NB4 (cell line): ENCODE results near the gene KATNIP.

Experiments
- CTCF ChIP-seq: IDR thresholded peaks from one replicate; pipeline ENCODE4 v1.5.1; 2012; ENCODE audit warnings: low read depth, low read length
- POLR2A ChIP-seq: IDR thresholded peaks from 2 replicates; pipeline ENCODE4 v1.6.1; 2011; ENCODE audit warnings: mild to moderate bottlenecking; ENCODE audit not compliant: insufficient read length; ENCODE audit errors: extremely low read depth

GRCh38 chr16:27595993-27596392 lies 46.0 kb downstream of the KATNIP start:
- TF ChIP-seq CTCF (no peak), POLR2A (no peak)
